Measurements from ENCODE around the gene DERL2. TPM values are rescaled to one million over a fixed set of nuclear protein-coding genes. Genes with fewer than 3 reads are reported as not detected.

Gene DERL2
- total and polyA plus RNA-seq, 2 donors (not counting 1 experiment from before 2014, with no cell fraction given): 34.8 to 74.2 TPM

GRCh38 chr17:5429191-5429887 is 56.6 kb downstream of the DERL2 start:
- H3K36me3 ChIP-seq (replicated peaks in 1 of 2; ENCODE audit: control extremely low read depth in 1 of 2, control insufficient read depth in 1 of 2, extremely low read depth in 1 of 2, insufficient read depth in 2 of 2, low read length in 1 of 2): peaks cover 0 to 89% of the 10 kb centered on the region in 2 experiments
- no peaks in the 10 kb centered on the region for H3K27me3 ChIP-seq (replicated peaks in 1 of 4; ENCODE audit: control extremely low read depth in 1 of 4, control insufficient read depth in 3 of 4, insufficient read depth in 4 of 4, low read length in 3 of 4)
- ChIA-PET CTCF (interaction anchor here (0.7 to 1.3 kb wide), 3 partner anchors 10 to 13 kb away, joined by 4 to 9 read pairs (median 4); partner anchors contain the start of gene C1QBP), POLR2A (interaction anchor here (0.9 kb wide), 1 partner anchor 10 kb away, joined by 3 read pairs; the partner anchor contains the start of gene C1QBP)
- no peak overlapping the region for H3K4me2 ChIP-seq (replicated peaks; ENCODE audit: low read depth, low read length, poor library complexity, severe bottlenecking)
- Mint-ChIP-seq H3K9me3 (ENCODE audit: insufficient read depth) (no peaks in the 10 kb centered on the region), H3K4me3 (no peak overlapping the region), H3K4me1 (peaks cover 8% of the 10 kb centered on the region), H3K27ac (peak overlapping the region; percentile 23), H3K27me3 (no peaks in the 10 kb centered on the region)
- ATAC-seq (ENCODE audit: low read depth): no peak
- H3K9ac ChIP-seq (ENCODE audit: low read length): no peak overlapping the region
- no peaks in the 10 kb centered on the region for H3K4me1 ChIP-seq (ENCODE audit: control insufficient read depth in 2 of 2, insufficient read depth in 2 of 2, low read length in 2 of 2)
- intact Hi-C loops (cut with micrococcal nuclease): no loop called here
- peaks cover 35% of the 10 kb centered on the region for H4K20me1 ChIP-seq (ENCODE audit: control insufficient read depth, insufficient read depth, low read length, poor library complexity, severe bottlenecking)
- no peaks in the 10 kb centered on the region for H3K9me3 ChIP-seq (ENCODE audit: control extremely low read depth in 1 of 3, control insufficient read depth in 2 of 3, insufficient read depth in 1 of 3, low read length in 2 of 3)
- 100% methylated on average over 1 of the region's 3 CpGs for WGBS (ENCODE audit: insufficient coverage)
- H3K79me2 ChIP-seq (ENCODE audit: control insufficient read depth, insufficient read depth, low read length): peaks cover 53% of the 10 kb centered on the region
- H3K27ac ChIP-seq (ENCODE audit: low read length in 2 of 2): peak overlapping the region in 1 of 2 donors; percentile 10
- TF ChIP-seq CTCF (IDR thresholded peaks at IDR 0.05): no peak
- TF ChIP-seq EZH2 (IDR thresholded peaks at IDR 0.05; ENCODE audit: borderline replicate concordance, insufficient read depth, low read depth, low read length, poor library complexity, severe bottlenecking): no peak
- no peak overlapping the region for H2AFZ ChIP-seq (ENCODE audit: insufficient read depth, low read depth, low read length, poor library complexity, severe bottlenecking)
- no peak for DNase-seq
- H3K4me3 ChIP-seq (ENCODE audit: control extremely low read depth in 1 of 5, extremely low read depth in 1 of 5, insufficient read depth in 1 of 5, low read depth in 2 of 5, low read length in 4 of 5): no peak overlapping the region

GRCh38 chr17:5425826-5426225 is 60.2 kb downstream of the DERL2 start:
- Histone ChIP-seq H3K4me2 (replicated peaks; ENCODE audit: low read depth, low read length, poor library complexity, severe bottlenecking) (no peak overlapping the region), H3K9me3 (ENCODE audit: control extremely low read depth in 1 of 3, control insufficient read depth in 2 of 3, insufficient read depth in 1 of 3, low read length in 2 of 3) (no peaks in the 10 kb centered on the region), H3K27me3 (replicated peaks in 1 of 4; ENCODE audit: control extremely low read depth in 1 of 4, control insufficient read depth in 3 of 4, insufficient read depth in 4 of 4, low read length in 3 of 4) (no peaks in the 10 kb centered on the region), H3K9ac (ENCODE audit: low read length) (no peak overlapping the region), H3K4me3 (ENCODE audit: control extremely low read depth in 1 of 5, extremely low read depth in 1 of 5, insufficient read depth in 1 of 5, low read depth in 2 of 5, low read length in 4 of 5) (no peak overlapping the region), H3K36me3 (replicated peaks in 1 of 2; ENCODE audit: control extremely low read depth in 1 of 2, control insufficient read depth in 1 of 2, extremely low read depth in 1 of 2, insufficient read depth in 2 of 2, low read length in 1 of 2) (peaks cover 7 to 91% of the 10 kb centered on the region in 2 experiments), H2AFZ (ENCODE audit: insufficient read depth, low read depth, low read length, poor library complexity, severe bottlenecking) (no peak overlapping the region), H3K4me1 (ENCODE audit: control insufficient read depth in 2 of 2, insufficient read depth in 2 of 2, low read length in 2 of 2) (peaks cover 5 to 7% of the 10 kb centered on the region in 2 donors), H4K20me1 (ENCODE audit: control insufficient read depth, insufficient read depth, low read length, poor library complexity, severe bottlenecking) (peaks cover 50% of the 10 kb centered on the region), H3K27ac (ENCODE audit: low read length in 2 of 2) (no peak overlapping the region), H3K79me2 (ENCODE audit: control insufficient read depth, insufficient read depth, low read length) (peaks cover 79% of the 10 kb centered on the region)
- TF ChIP-seq CTCF (IDR thresholded peaks at IDR 0.05) (no peak), EZH2 (IDR thresholded peaks at IDR 0.05; ENCODE audit: borderline replicate concordance, insufficient read depth, low read depth, low read length, poor library complexity, severe bottlenecking) (no peak)
- DNase-seq (no peak), ATAC-seq (ENCODE audit: low read depth) (no peak)
- Mint-ChIP-seq H3K4me1 (peaks cover 31% of the 10 kb centered on the region), H3K4me3 (no peak overlapping the region), H3K9me3 (ENCODE audit: insufficient read depth) (no peaks in the 10 kb centered on the region), H3K27me3 (no peaks in the 10 kb centered on the region), H3K27ac (no peak overlapping the region)
- CTCF ChIA-PET: interaction anchor here (0.7 kb wide), 2 partner anchors 21 to 232 kb away, joined by 3 read pairs; no protein-coding TSS in a partner anchor
- 0% methylated on average over 1 of the region's 3 CpGs for WGBS (ENCODE audit: insufficient coverage)
- POLR2A ChIA-PET: interaction anchor here (0.7 kb wide), 1 partner anchor 60 kb away, joined by 5 read pairs; no protein-coding TSS in a partner anchor
- intact Hi-C loops (cut with micrococcal nuclease): no loop called here

Data from B cell (primary cell).